Ishikawa (cell line): ENCODE data around the gene LRRC19.

Source experiments
- MAX ChIP-seq: IDR thresholded peaks from 2 replicates; pipeline ENCODE4 v1.6.1; 2012
- NFIC ChIP-seq: IDR thresholded peaks from 2 replicates; pipeline ENCODE4 v1.6.1; 2012
- RAD21 ChIP-seq: IDR thresholded peaks from 2 replicates; pipeline ENCODE4 v1.6.1; 2012; ENCODE audit warnings: low read depth
- REST ChIP-seq: IDR thresholded peaks from 2 replicates; pipeline ENCODE4 v1.6.1; 2012; ENCODE audit warnings: low read depth, mild to moderate bottlenecking
- USF1 ChIP-seq: IDR thresholded peaks from 2 replicates; pipeline ENCODE4 v1.6.1; 2012

- TF ChIP-seq RAD21 (no peak), USF1 (no peak), NFIC (no peak), REST (no peak), MAX (no peak)
These were observed at the start of gene LRRC19 for GRCh38 chr9:27005491-27005890.
